Endometrial microvascular endothelial cells (primary cell): Measurements from ENCODE around the gene ADD1. TPM values are rescaled to one million over a fixed set of nuclear protein-coding genes. Genes with fewer than 3 reads are reported as not detected.

ENCODE experiments used
- in situ Hi-C: cut with HindIII; loops from 2 replicates; pipeline ENCODE4 v1.10.0; 2017; ENCODE audit warnings: low sequenced_read_pairs, low pct_unique_long_range_greater_than_20kb; ENCODE audit errors: inconsistent ontology term
- total RNA-seq: library from RNA; depleted of rRNA; stranded (reverse); fragments of >200 nt; gene quantifications from one replicate; pipeline ENCODE4 v1.2.3, GENCODE V29; 2015; ENCODE audit errors: inconsistent ontology term

The ADD1 gene
- total RNA-seq, 1 donor from 2014 or later = 182 TPM

DNA sequence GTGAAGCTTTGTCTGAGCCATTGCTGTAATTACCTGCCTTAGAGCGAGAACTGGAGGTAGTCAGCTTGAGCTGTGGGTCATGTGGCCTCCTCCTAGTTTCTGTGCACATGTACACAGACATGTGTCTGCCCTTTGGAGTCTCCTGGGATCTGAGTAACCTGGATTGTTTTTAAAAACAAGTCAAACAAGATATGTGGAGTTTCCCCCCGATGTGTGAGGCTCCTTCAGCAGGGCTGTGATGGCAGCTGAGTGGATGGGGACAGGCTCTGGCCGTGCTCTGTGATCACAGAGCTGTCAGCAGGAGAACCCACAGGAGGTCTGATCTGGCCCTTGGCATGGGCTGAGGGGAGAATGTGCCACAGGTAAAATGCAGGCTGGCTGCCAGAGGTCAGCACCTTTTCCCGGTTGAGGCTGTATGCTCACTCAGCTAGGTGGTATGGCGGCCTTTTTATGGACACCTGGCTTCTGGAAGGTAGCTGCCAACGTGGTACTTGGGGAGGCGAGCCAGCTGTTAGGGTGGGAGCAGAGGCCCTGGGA, 81.2 kb downstream of the ADD1 start:
- in situ Hi-C loops = no loop called here

DNA sequence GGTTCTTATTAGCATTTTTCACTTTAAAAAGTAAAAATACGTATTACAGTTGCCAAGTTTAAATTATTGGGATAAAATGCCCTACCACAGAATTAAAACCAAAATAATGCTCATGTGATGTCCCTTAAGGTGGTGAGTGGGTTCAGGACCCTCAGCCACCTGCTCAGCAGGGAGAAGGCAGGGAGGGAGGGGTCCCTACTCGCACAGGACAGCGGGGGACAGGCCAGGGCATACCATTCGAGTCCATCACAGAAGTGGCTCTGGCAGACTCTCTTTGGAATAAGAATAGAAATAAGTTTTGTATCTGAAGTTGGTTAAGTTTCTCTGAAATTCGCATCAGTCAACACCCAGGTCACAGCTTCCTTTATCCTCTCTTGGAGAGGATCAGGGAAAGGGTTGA, 81.9 kb downstream of the ADD1 start:
- in situ Hi-C loops = no loop called here

DNA sequence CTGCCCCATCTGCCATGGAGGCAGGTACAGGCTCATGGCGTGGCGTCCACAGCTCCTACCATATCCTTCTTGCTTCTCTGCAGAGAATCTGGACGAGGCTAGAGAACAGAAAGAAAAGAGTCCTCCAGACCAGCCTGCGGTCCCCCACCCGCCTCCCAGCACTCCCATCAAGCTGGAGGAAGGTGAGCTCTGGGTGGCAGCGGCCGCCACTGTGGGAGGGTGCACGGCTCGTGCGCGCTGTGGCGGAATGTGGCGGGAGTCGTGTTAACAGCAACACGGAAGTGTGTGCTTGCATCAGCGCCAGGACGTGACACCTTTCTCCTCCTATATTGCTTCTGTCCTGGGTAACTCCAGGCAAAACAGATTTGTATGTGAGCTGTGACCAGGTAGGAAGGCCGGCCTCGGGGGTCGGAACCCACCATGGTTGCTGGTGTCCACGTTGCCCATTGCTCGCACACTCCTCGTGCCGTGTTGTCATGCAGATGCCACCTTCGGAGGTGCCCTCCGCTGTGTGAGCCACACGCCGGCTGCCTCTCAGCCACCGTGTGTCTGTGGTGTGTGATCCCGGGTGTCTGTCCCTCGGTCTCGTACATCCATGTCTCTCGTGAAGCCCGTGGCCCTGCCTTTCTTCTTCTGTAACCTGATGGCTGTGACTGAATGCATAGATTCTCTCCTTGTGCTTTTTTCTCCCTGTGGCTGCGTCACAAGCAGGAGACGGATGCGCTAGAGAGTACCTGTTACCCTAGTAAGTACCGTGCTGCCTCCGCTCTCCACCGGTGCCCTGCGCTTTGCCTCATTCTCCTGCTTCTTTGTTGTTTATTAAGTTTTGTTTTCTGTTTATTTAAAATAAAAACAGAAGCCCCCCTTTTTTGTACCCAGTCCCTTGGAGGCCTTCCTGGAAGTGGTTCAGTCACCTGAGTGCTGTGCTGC, 82.6 kb downstream of the ADD1 start:
- in situ Hi-C loops = no loop called here

DNA sequence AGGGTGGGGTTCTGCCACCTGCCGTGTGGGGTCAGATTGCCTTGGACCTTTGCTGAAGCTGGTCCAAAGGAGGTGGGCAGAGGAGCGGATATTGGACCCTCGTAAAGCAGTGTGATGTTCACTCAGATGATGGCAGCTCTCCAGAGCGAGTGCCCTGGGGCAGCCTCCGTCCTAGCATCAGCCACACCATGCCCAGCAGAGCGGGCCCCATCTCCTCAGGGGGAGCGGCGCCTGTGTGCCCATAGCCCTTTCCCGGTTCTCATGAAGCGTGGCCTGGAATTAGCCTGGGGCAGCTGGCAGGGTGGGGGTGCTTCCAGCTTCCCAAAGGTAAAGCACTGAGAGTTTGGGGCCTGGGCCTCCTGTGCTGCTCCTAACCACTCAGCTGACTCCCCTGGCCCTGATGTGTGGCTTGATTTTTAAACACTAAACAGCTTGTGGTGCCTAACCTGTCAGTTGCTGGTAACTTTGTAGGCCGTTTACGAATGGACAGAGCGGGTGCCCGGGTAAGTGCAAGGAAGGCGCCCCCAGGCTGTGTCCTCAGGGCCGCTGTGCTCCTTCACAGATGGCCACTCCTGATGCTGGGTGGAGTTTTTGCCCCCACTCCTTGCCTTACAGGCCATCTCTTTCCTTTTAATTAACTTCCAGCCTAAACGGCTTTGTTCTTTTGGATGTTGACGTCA, 83.5 kb downstream of the ADD1 start:
- in situ Hi-C loops = no loop called here

DNA sequence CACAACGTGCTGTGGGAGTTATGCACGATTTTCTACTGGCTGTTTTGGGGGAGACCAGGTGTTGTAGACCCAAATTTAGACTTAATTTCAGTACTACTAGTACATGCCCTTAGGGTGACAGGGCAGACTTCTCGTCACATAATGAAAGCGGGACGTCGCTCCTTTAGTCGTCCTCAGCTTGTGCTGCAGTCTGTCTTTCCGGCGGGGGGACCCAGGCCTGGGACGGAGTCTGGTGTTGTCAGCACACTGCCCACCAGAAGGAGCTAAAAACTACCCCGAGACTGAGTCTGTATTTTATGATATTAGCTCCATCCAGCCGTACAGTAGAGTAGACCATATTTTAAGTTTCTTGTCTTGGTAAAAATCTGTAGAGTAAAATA, 84.0 kb downstream of the ADD1 start:
- in situ Hi-C loops = no loop called here

DNA sequence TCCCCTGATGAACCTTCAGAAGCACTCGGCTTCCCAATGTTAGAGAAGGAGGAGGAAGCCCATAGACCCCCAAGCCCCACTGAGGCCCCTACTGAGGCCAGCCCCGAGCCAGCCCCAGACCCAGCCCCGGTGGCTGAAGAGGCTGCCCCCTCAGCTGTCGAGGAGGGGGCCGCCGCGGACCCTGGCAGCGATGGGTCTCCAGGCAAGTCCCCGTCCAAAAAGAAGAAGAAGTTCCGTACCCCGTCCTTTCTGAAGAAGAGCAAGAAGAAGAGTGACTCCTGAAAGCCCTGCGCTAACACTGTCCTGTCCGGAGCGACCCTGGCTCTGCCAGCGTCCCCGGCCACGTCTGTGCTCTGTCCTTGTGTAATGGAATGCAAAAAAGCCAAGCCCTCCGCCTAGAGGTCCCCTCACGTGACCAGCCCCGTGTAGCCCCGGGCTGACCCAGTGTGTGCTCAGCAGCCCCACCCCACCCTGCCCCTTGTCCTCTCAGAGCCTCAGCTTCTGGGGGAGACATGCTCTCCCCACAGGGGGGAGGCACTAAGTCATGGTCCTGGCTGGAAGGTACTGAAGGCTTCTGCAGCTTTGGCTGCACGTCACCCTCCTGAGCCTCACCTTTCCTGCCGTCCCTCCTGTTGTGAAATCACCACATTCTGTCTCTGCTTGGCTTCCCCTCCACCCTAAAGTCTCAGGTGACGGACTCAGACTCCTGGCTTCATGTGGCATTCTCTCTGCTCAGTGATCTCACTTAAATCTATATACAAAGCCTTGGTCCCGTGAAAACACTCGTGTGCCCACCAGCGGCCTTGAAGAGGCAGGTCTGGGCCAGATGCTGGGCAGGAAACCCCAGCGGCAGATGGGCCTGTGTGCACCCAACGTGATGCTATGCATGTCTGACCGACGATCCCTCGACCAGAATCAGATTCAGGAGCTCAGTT, 84.9 kb downstream of the ADD1 start:
- in situ Hi-C loops = no loop called here

DNA sequence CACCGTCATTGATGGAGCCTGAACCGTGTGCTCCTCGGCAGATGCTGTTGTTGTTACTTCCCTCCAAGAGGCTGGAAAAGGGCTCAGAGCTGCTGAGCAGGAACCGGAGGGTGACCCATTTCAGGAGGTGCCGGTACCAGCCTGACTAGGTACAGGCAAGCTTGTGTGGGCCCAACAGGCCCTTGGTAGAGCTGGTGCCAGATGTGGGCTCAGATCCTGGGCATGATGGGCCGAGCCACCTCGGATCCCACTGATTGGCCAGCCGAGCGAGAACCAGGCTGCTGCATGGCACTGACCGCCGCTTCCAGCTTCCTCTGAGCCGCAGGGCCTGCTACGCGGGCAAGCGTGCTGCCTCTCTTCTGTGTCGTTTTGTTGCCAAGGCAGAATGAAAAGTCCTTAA, 85.8 kb downstream of the ADD1 start:
- in situ Hi-C loops = no loop called here

DNA sequence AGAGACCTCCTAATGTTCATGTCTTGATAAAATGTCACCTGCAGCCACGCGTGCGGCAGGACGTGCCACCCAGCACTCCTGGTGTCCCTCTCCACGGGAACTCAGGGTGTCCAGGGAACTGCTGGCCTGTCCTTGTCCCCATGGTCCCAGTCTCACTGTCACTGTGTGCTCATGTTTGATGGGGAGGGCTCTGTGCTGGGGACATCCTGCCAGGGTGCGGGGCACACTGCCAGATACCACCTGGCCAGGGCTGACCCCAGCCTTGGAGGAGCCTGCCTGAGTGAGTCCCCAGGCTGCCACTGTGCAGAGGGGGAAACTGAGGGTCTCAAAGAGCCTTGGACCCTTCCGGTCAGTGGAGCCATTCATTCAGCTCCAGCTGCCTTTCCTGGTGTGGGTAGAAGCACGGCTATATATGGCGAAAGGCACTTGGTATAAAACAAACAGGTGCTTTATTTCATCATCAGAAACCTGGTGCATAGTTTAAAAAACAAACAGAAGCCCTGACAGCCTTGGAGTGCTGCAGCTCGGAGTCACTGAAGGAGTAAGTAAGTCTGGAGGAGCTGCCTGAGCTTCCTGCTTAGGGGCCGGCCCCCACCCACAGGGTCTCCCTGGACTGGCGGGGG, 86.6 kb downstream of the ADD1 start:
- in situ Hi-C loops = no loop called here

DNA sequence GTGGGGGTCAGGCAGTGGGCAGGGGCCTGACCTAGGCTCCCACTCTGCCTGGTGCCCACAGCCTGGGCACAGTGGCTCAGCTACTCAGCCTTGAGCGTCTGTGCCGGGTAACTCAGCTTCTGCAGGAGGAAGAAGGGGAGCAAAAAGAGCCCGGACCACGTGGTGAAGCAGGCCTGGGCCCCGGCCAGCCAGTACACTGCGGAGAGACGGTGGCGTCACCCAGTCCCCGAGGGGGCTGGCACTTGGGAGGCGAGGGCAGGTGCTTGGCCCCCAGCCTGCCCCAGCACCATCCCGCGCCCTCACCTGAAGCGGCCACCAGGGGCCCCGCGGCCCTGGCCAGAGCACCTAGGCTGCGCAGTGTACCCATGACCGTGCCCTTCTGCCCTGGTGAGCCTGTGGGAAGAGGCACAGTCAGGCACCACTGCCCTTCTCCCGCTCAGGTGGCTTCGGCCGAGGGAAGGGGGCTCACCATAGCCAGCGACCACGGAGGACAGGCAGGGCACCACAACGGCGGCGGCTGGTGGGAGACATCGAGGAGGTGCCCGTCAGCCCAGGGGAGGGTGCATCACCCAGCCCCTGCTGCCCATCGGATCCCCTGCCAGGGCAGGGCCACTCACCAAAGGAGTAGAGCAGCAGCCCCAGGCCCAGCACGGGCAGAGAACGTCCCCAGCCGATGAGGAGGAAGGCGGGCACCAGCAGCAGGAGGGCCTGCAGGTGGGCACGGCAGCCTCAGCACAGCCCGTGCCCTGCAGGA, 87.3 kb downstream of the ADD1 start:
- in situ Hi-C loops = no loop called here

DNA sequence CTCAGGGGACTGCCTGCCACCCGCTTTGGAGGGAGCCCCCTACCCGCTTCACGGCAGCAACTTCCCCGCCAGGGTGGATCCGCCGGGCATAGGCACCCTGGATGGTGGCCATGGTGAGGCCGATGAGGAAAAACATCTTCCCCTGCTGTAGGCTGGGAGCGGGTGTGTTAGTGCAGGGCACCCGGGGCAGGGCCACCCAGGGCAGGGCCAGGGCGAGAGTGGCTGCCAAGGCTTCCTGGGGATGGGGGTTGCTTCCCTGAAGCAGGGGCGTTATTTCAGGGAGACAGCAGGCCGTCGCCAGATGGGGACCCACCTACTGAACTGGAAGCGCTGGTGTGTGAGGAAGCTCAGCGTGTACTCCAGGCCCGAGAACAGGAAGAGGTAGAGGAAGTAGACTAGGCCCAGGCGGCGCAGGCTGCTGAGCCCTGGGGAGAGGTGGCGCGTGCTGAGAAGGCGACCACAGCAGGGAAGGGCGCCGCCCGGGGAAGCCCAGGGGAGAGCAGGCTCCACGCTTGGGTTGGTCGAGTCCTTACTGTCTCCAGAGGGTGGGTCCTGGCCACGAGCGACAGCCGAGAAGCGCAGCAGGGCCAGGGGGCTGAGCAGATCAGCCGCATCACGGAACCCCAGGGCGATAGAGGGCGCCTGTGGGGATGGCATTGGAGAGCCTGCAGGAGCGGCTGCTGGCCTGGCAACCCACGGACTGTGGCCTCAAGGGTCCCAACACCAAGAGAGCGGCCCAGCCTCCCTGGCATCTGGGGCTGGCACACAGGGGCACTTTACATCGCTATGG, 88.1 kb downstream of the ADD1 start:
- in situ Hi-C loops = no loop called here

DNA sequence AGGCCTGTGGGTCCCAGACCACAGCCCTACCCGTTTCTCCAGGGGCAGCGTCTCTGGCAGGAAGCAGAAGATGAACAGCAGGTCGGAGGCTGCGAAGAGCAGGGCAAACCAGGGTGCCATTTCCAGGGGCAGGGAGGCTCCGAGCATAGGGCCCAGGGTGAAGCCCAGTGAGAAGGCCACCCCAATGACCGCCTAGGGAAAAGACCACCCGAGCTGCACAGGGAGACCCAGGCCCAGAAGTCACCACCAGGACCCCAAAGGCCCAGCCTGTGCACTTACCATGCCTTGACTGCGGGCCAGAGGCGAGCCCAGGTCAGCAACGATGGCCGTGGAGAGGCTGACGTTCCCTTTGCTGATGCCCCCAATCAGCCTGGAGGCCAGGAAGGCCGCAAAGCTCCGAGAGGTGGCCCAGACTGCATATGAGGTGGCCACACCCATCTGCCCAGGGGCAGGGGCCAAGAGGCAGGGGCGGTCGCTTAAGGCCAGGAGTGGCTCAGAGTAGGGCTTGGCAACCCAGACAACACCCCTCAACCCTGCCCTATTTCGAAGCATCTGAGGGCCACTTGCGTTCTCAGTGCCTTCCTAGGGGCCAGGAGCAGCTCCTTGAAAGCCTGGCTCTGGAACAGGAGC, 88.8 kb downstream of the ADD1 start:
- in situ Hi-C loops = no loop called here

DNA sequence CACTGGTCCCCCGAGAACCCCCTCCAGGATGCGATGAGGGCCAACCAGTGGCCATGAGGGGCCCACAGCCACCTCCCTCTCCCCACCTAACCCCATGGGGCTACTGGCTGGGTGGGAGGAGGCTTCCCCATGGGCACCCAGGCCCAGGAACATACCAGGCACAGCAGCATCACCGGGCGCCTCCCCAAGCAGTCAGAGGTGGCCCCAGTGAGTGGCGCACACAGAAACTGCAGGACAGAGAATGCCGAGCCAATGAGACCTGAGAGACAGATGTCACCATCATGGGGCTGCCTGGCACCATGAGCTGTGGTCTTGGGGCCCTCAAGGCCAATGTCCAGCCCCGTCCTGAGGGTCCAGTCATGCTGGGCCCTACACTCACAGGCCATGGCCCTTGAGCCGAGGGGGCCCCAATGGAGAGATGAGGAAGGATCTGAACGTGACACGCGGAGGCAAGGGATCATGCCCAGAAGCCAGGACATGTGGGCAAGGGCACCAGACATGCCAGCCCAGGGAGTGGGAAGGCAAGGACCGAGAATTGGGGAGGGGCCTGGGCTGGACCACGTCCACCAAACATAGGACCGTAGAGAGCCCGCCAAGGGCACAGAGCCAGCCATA, 89.4 kb downstream of the ADD1 start:
- in situ Hi-C loops = no loop called here

DNA sequence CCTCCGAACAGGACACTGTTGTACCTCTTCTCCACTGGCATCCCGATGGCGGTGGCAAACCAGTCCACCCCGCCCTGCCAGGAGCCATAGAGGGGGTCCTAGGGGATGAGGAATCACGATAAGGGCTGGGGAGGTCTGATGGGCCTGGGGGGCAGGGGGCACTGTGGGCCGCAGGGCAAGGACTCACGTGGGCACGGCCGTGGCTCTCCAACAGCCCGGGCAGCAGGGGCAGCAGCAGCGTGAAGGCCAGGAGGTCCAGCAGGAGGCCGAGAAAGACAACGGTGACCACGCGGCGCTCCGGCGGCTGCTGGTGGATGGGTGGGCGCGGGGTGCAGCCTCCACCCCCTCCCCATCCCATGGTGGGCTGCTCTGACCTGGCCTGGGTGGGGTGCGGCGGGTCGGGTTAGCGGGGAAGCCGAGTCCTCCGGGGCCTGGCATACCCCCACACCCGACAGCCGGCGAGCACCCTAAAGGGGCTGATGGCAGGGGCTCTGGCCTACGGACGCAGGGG, 90.0 kb downstream of the ADD1 start:
- in situ Hi-C loops = no loop called here

DNA sequence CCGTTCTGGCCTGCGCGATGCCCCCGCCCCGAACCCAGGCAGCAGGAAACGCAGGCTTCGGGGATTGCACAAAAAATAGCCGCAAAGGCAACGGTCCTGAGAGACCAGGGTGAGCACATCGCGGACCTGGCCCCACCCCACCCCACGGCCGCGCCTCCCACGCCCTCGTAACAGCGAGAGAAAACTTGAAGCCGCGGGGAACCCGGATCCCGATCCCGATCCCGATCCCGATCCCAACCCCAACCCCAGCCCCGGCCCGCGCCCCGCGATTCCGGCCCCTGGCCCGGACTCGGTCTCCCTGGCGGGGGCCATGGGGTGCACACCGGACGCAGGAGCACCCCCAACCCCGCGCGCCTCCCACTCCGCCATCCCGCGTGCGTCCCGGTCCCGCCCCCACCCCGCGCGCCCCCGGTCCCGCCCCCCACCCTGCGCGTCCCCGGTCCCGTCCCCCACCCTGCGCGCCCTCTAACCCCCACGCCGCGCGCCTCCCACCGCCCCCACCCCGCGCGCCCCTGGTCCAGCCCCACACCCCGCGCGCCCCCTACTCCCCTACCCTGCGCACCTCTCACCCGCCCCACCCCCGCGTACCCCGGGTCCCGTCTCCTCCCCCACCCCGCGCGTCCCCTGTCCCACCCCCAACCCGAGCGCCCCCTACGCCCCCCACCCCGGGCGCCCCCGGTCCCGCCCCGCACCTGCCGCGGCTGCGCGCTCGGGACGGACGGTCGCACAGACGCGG, 90.6 kb downstream of the ADD1 start:
- in situ Hi-C loops = no loop called here

DNA sequence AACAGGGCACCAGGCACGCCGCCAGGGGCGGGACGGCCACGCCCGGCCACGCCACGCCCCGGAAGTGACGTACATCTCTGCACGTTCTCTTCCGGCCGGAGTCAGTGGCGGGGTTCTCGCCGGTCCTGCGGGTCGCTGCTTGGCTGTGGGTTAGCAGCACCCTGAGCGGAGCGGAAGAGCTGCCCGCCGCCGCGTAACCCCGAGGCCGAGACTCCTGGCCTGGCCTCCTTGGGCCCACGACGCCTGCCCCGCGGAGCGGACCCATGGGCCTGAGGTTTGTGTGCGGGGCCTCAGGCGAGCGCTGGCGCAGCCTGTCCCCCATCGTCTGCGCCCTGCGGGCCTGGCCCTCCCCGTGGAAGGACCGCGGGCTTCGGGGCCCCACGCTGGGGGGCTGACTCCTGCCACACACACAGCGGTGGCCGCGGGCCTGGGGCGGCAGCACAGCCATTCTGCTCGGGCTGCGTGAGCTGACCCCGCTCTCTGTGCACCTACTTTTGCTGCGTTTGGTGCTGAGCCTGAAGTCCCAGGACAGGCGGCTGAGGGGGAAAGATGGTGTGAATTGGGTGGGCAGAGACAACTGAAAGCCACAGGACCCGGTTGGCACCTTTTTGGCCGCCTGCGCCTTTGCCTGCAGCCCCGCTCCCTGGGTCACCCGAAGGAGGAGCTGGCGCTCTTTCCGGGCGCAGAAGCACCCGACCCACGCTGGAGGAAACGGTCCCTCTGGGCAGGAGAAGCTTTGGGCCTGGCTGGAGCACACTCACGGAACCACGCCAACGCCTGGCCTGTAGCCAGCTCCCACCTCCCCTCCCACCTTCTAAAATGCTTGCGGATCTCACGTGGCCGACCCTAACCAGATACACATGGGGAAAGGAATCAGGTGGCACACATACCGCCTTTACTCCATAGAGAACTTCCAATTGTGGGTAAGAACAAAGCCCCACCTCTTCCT, 91.4 kb downstream of the ADD1 start:
- in situ Hi-C loops = no loop called here
